ENCODE results near the gene SHISA2. TPM values are rescaled to one million over a fixed set of nuclear protein-coding genes. Genes with fewer than 3 reads are reported as not detected.

The SHISA2 gene
- total and polyA plus RNA-seq, 4 experiments from 2014 or later = 0.32 to 0.58 (median 0.36) TPM; not detected in 1

DNA sequence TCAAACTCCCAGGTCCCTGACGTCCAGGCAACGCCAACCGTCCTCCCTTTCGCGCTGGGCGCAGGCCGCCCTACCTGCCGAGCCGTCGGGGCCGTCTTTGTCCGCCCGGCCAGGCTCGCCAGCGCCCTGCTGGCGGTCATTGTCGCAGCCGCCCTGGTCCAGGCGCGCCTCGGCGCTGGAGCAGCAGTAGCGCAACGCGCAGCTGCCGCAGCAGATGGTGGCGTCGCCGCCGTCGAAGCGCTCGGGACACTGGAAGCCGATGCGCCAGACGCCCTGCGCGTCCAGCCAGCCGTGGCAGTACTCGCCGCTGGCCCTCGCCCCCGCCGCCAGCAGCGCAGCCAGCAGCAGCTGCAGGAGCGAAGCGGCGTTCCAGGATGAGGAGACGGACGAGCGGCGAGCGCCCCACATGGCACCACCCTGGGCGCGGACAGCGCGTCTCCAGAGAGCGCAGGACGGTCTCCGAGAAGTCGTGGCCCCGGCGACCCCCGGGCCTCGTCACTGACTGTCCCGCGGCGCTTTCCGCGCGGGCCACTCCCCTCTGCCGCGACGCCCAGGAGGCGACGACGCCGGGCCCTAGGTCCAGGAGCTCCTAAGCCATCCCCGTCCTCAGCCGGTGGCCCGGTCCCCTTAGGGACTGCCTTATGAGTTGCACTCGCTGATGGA is 1.1 kb downstream of the SHISA2 start:
- no peak overlapping the region for H3K27ac Mint-ChIP-seq
- H3K27ac ChIP-seq (ENCODE audit: low read depth, low read length) = no peak overlapping the region
- H3K36me3 Mint-ChIP-seq = no peaks in the 10 kb centered on the region
- DNase-seq = peak in 1 of 5 donors; percentile 20
- no peaks in the 10 kb centered on the region for H3K9me3 Mint-ChIP-seq
- no peaks in the 10 kb centered on the region for H3K36me3 ChIP-seq (ENCODE audit: insufficient read depth, low read length)
- ChIA-PET CTCF (ENCODE audit: partially characterized antibody) (interaction anchor here (1.5 kb wide), 1 partner anchor 221 kb away, joined by 4 read pairs; no protein-coding TSS in a partner anchor), POLR2A (ENCODE audit: partially characterized antibody) (no interaction called here)
- H3K27me3 Mint-ChIP-seq = peaks cover 19 to 22% of the 10 kb centered on the region in 2 donors
- H3K27me3 ChIP-seq (ENCODE audit: insufficient read depth, low read length) = peaks cover 20% of the 10 kb centered on the region
- peak overlapping the region in 7 of 8 donors; percentile 42 to 85 (median 54) for H3K4me3 Mint-ChIP-seq
- H3K4me1 ChIP-seq (ENCODE audit: insufficient read depth, low read length) = peaks cover 16% of the 10 kb centered on the region
- no peaks in the 10 kb centered on the region for H3K9me3 ChIP-seq (ENCODE audit: control insufficient read depth in 1 of 2, low read length in 2 of 2)
- H3K4me3 ChIP-seq (ENCODE audit: low read length in 2 of 2) = peak overlapping the region; percentile 11 to 28
- H3K4me1 Mint-ChIP-seq = peaks cover 7 to 27% (median 19%) of the 10 kb centered on the region in 4 donors
- intact Hi-C loops (cut with micrococcal nuclease) = loop anchor here (2.0 to 5.0 kb wide), 2 partner anchors 80 to 203 kb away; no protein-coding TSS in a partner anchor

DNA sequence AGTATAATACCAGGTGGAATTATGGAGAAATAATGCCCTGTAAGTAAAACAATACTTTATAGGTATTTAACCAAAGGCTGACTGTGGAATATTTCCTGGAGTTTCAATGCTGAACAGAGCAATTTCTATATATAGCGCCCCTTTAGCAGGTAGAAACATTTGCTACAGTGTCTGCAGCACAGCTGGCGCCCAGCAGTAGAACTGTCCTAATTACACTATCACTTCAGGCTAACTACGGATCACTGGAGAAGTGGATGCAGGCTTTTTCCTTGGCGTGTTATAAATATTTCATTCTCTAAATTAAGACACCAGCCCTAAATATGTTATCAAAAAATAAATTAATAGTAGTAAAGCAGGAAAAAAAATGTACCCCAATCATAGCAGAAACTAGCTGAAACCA is 3.1 kb downstream of the SHISA2 start:
- no peaks in the 10 kb centered on the region for H3K9me3 ChIP-seq (ENCODE audit: control insufficient read depth in 1 of 2, low read length in 2 of 2)
- Mint-ChIP-seq H3K4me3 (peak overlapping the region in 3 of 8 donors; percentile 48 to 85 (median 79)), H3K4me1 (peaks cover 10 to 31% (median 25%) of the 10 kb centered on the region in 4 donors), H3K36me3 (no peaks in the 10 kb centered on the region), H3K27me3 (peaks cover 19 to 22% of the 10 kb centered on the region in 2 donors), H3K9me3 (no peaks in the 10 kb centered on the region), H3K27ac (no peak overlapping the region)
- POLR2A ChIA-PET (ENCODE audit: partially characterized antibody) = no interaction called here
- H3K27ac ChIP-seq (ENCODE audit: low read depth, low read length) = no peak overlapping the region
- H3K4me1 ChIP-seq (ENCODE audit: insufficient read depth, low read length) = peaks cover 20% of the 10 kb centered on the region
- intact Hi-C loops (cut with micrococcal nuclease) = no loop called here
- H3K36me3 ChIP-seq (ENCODE audit: insufficient read depth, low read length) = no peaks in the 10 kb centered on the region
- H3K27me3 ChIP-seq (ENCODE audit: insufficient read depth, low read length) = peaks cover 20% of the 10 kb centered on the region
- H3K4me3 ChIP-seq (ENCODE audit: low read length in 2 of 2) = no peak overlapping the region
- no peak for DNase-seq
- CTCF ChIA-PET (ENCODE audit: partially characterized antibody) = no interaction called here

DNA sequence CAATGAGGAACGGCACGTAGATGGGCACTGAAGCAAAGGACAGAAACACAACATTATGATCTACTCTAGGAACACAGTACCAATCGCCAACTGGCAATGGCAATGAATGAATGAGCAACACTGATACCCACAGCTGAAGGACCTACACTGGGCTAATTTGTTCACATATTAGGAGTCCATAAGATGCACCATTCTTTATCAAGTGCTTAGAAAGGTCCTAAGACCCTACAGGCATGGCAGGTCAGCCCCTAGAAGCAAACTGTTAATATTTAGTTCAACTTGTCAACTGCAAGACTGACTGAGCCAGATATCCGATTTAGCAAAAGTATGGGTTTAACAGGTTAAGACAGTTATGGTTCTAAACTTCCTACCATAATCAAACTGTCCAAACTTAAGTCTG is 4.8 kb downstream of the SHISA2 start:
- Histone ChIP-seq H3K9me3 (ENCODE audit: control insufficient read depth in 1 of 2, low read length in 2 of 2) (no peaks in the 10 kb centered on the region), H3K27me3 (ENCODE audit: insufficient read depth, low read length) (peaks cover 16% of the 10 kb centered on the region), H3K4me3 (ENCODE audit: low read length in 2 of 2) (no peak overlapping the region), H3K27ac (ENCODE audit: low read depth, low read length) (no peak overlapping the region), H3K4me1 (ENCODE audit: insufficient read depth, low read length) (peaks cover 16% of the 10 kb centered on the region), H3K36me3 (ENCODE audit: insufficient read depth, low read length) (no peaks in the 10 kb centered on the region)
- no peaks in the 10 kb centered on the region for H3K9me3 Mint-ChIP-seq
- intact Hi-C loops (cut with micrococcal nuclease) = no loop called here
- CTCF ChIA-PET (ENCODE audit: partially characterized antibody) = no interaction called here
- peaks cover 14 to 16% of the 10 kb centered on the region in 2 donors for H3K27me3 Mint-ChIP-seq
- no peak overlapping the region for H3K4me3 Mint-ChIP-seq
- peaks cover 5 to 24% (median 15%) of the 10 kb centered on the region in 4 donors for H3K4me1 Mint-ChIP-seq
- H3K36me3 Mint-ChIP-seq = no peaks in the 10 kb centered on the region
- POLR2A ChIA-PET (ENCODE audit: partially characterized antibody) = no interaction called here
- H3K27ac Mint-ChIP-seq = no peak overlapping the region
- DNase-seq = no peak

DNA sequence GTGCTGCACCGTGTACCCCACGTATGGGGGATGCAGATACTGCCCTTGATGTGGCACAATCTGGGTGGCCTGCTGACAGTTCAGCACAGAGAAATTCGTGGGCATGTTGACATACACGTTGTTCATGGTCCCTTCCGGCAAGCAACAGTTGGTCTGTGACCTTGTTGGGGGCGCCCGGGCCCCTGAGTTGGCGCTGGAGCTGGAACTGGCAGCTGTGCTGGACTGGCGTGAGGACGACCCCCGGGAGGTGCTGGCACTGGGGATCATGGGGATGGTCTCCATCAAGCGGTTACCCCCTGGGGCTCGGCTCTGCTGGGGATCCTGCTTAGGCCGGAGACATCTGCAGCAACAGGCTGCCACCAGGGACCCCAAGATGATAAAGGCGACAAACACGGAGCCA is 5.2 kb downstream of the SHISA2 start:
- Histone ChIP-seq H3K4me3 (ENCODE audit: low read length in 2 of 2) (no peak overlapping the region), H3K9me3 (ENCODE audit: control insufficient read depth in 1 of 2, low read length in 2 of 2) (no peaks in the 10 kb centered on the region), H3K36me3 (ENCODE audit: insufficient read depth, low read length) (no peaks in the 10 kb centered on the region), H3K27ac (ENCODE audit: low read depth, low read length) (no peak overlapping the region), H3K27me3 (ENCODE audit: insufficient read depth, low read length) (peaks cover 16% of the 10 kb centered on the region), H3K4me1 (ENCODE audit: insufficient read depth, low read length) (peaks cover 15% of the 10 kb centered on the region)
- intact Hi-C loops (cut with micrococcal nuclease) = no loop called here
- H3K4me3 Mint-ChIP-seq = no peak overlapping the region
- ChIA-PET CTCF (ENCODE audit: partially characterized antibody) (no interaction called here), POLR2A (ENCODE audit: partially characterized antibody) (no interaction called here)
- H3K36me3 Mint-ChIP-seq = no peaks in the 10 kb centered on the region
- no peaks in the 10 kb centered on the region for H3K9me3 Mint-ChIP-seq
- H3K27me3 Mint-ChIP-seq = peaks cover 14 to 16% of the 10 kb centered on the region in 2 donors
- H3K27ac Mint-ChIP-seq = no peak overlapping the region
- DNase-seq = no peak
- peaks cover 5 to 22% (median 14%) of the 10 kb centered on the region in 4 donors for H3K4me1 Mint-ChIP-seq

DNA sequence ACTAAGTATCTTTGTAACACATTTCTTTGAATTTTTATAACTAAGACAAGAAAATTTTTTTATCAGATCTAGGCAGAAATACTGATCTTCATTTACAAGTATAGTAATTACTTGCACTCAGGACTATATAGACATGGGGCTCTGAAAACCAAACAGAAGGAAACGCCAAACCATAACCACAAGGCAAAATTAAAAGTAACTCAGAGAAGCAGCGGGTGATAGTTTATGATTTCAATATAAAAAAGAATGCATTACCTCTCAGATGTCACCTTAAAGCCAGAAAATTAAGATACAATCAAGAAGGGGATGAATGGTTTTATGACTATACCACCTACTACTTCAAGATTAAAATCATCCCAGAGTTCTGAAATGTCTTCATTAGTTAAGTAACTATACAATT is 6.7 kb downstream of the SHISA2 start:
- peaks cover 14 to 18% of the 10 kb centered on the region in 2 donors for H3K27me3 Mint-ChIP-seq
- Histone ChIP-seq H3K9me3 (ENCODE audit: control insufficient read depth in 1 of 2, low read length in 2 of 2) (no peaks in the 10 kb centered on the region), H3K27ac (ENCODE audit: low read depth, low read length) (no peak overlapping the region), H3K4me1 (ENCODE audit: insufficient read depth, low read length) (peaks cover 5% of the 10 kb centered on the region), H3K27me3 (ENCODE audit: insufficient read depth, low read length) (peaks cover 12% of the 10 kb centered on the region), H3K4me3 (ENCODE audit: low read length in 2 of 2) (no peak overlapping the region), H3K36me3 (ENCODE audit: insufficient read depth, low read length) (no peaks in the 10 kb centered on the region)
- H3K9me3 Mint-ChIP-seq = no peaks in the 10 kb centered on the region
- ChIA-PET CTCF (ENCODE audit: partially characterized antibody) (no interaction called here), POLR2A (ENCODE audit: partially characterized antibody) (no interaction called here)
- peak overlapping the region in 3 of 8 donors; percentile 2 to 46 (median 39) for H3K4me3 Mint-ChIP-seq
- H3K4me1 Mint-ChIP-seq = peaks cover 5 to 22% (median 13%) of the 10 kb centered on the region in 4 donors
- intact Hi-C loops (cut with micrococcal nuclease) = no loop called here
- no peaks in the 10 kb centered on the region for H3K36me3 Mint-ChIP-seq
- H3K27ac Mint-ChIP-seq = peak overlapping the region in 3 of 7 donors; percentile 30 to 81 (median 58)
- no peak for DNase-seq

DNA sequence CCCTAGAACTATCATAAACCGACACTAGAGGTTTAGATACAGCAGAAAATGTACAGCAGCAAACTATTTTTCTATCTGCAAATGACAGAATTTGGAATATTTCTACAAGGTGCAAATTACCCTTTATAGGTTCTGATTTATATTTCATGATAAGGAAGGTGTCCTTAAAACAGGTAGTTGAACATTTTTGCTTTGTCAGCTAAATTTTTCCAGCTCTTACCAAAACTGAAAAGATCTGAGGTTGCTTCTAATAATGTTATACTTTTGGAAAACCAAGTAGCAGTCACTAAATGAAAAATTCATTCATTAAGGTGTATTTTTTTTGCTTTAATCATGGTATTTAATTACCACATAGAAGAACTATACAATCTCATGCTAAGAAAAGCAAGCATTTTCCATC is 9.0 kb downstream of the SHISA2 start:
- POLR2A ChIA-PET (ENCODE audit: partially characterized antibody) = no interaction called here
- Histone ChIP-seq H3K9me3 (ENCODE audit: control insufficient read depth in 1 of 2, low read length in 2 of 2) (no peaks in the 10 kb centered on the region), H3K4me1 (ENCODE audit: insufficient read depth, low read length) (peaks cover 4% of the 10 kb centered on the region), H3K36me3 (ENCODE audit: insufficient read depth, low read length) (no peaks in the 10 kb centered on the region), H3K27ac (ENCODE audit: low read depth, low read length) (no peak overlapping the region), H3K27me3 (ENCODE audit: insufficient read depth, low read length) (no peaks in the 10 kb centered on the region), H3K4me3 (ENCODE audit: low read length in 2 of 2) (no peak overlapping the region)
- intact Hi-C loops (cut with micrococcal nuclease) = no loop called here
- Mint-ChIP-seq H3K9me3 (no peaks in the 10 kb centered on the region), H3K27me3 (peaks cover 4 to 10% of the 10 kb centered on the region in 2 donors), H3K36me3 (no peaks in the 10 kb centered on the region), H3K4me1 (peaks cover 2 to 9% (median 4%) of the 10 kb centered on the region in 4 donors), H3K27ac (no peak overlapping the region), H3K4me3 (no peak overlapping the region)
- no peak for DNase-seq
- CTCF ChIA-PET (ENCODE audit: partially characterized antibody) = no interaction called here

DNA sequence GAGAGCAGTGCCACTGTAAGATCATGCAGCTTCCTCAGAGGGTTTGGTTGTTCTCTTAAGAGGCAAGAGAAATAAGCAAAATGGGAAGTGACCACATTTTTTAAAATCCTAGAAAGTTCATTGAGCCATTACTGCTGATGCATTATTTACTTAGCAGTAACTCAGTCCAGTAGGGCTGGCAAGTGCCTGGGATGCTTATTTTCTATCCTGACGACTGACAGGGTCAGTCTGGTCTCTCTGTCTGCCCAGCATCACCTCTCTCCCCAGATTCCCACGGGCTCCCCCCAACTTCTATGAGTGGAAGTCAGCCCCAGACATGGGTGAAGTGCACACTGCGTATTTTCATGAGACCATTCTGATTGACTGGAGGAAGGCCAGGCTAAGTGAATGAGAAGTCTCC is 10.4 kb downstream of the SHISA2 start:
- H3K4me1 Mint-ChIP-seq = peaks cover 2 to 9% (median 4%) of the 10 kb centered on the region in 4 donors
- Histone ChIP-seq H3K36me3 (ENCODE audit: insufficient read depth, low read length) (no peaks in the 10 kb centered on the region), H3K27me3 (ENCODE audit: insufficient read depth, low read length) (no peaks in the 10 kb centered on the region), H3K9me3 (ENCODE audit: control insufficient read depth in 1 of 2, low read length in 2 of 2) (no peaks in the 10 kb centered on the region), H3K4me1 (ENCODE audit: insufficient read depth, low read length) (peaks cover 4% of the 10 kb centered on the region), H3K27ac (ENCODE audit: low read depth, low read length) (no peak overlapping the region), H3K4me3 (ENCODE audit: low read length in 2 of 2) (no peak overlapping the region)
- peaks cover 0 to 1% (median 0%) of the 10 kb centered on the region in 8 donors for H3K9me3 Mint-ChIP-seq
- CTCF ChIA-PET (ENCODE audit: partially characterized antibody) = no interaction called here
- peaks cover 0 to 3% of the 10 kb centered on the region in 2 donors for H3K27me3 Mint-ChIP-seq
- H3K4me3 Mint-ChIP-seq = no peak overlapping the region
- H3K36me3 Mint-ChIP-seq = no peaks in the 10 kb centered on the region
- POLR2A ChIA-PET (ENCODE audit: partially characterized antibody) = no interaction called here
- no peak overlapping the region for H3K27ac Mint-ChIP-seq
- intact Hi-C loops (cut with micrococcal nuclease) = no loop called here
- DNase-seq = no peak
